Hindlimb muscle (tissue), 1 donor: ENCODE measurements around the gene TRNT1. TPM values are rescaled to one million over a fixed set of nuclear protein-coding genes. Genes with fewer than 3 reads are reported as not detected.

Source experiments
- DNase-seq: peaks from one replicate; pipeline ENCODE4 v3.0.0-alpha.2; 2013
- polyA plus RNA-seq: library from polyadenylated mRNA; unstranded; fragments of 120-200 nt; gene quantifications from one replicate; pipeline ENCODE4 v1.2.1, GENCODE V29; 2013; ENCODE audit not compliant: insufficient read length

TRNT1 gene
- polyA plus RNA-seq, 1 donor, result 15.9 TPM

DNA sequence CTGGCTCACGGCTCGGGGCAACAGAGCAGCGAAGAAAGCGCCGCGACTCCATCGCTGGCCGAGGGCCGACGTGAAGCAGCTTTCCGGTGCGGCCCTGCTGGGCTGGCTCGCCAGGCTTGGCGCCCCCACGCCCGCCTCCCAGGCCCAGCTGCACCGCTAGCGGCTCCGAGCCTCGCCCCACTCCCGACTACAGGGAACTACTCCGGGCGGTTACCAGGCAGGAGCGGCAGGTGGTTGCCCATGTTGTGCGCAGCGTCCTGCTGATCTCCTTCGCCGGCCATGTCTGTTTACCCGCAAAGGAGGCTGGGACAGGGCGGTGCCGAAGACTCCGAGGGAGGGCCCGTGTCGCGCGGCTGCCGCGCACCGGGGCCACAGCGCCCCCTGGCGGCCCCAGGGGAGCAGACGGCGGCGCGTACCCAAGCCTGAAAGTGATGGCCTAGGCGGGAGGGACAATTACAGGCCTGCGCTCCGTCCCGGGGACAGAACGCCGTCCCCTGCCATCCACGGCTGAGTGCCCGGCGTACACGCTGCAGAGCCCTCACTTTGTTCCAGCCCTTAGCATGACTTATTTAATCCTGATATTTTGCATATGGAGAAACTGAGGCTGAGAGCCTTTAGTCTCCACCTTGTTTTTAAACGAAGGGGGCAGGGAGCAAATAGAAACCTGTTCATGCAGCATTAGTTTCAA is 52.8 kb downstream of the TRNT1 start, which contains the start of gene CRBN:
Gene CRBN, minus strand, starts transcription at position 285 of the 688 bp plus-strand sequence. Its CDS starts 4 bp downstream, at position 281.
- peak; percentile 92 for DNase-seq

DNA sequence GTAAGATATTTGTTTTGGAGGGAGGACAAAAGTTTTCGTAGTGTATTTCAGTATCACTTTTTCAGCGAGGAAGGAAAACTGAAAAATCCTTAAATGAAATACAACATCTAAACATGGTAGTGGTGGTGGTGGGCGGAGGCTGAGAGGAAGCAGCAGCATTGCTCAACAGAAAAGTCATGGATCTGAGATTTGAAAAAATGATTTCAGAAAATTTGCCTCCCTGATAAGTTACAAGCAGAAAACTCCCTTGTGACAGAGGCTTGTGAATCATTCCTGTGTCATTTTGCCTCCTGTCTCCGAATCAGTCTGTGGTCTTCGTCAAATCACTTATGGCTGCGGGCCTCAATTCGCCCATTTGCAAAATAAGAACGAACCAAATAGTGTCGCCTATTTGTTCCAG is 53.7 kb downstream of the TRNT1 start:
- DNase-seq, result no peak

- DNase-seq, result no peak
Observed at GRCh38 chr3:3184876-3185275, 58.1 kb downstream of the TRNT1 start.

DNA sequence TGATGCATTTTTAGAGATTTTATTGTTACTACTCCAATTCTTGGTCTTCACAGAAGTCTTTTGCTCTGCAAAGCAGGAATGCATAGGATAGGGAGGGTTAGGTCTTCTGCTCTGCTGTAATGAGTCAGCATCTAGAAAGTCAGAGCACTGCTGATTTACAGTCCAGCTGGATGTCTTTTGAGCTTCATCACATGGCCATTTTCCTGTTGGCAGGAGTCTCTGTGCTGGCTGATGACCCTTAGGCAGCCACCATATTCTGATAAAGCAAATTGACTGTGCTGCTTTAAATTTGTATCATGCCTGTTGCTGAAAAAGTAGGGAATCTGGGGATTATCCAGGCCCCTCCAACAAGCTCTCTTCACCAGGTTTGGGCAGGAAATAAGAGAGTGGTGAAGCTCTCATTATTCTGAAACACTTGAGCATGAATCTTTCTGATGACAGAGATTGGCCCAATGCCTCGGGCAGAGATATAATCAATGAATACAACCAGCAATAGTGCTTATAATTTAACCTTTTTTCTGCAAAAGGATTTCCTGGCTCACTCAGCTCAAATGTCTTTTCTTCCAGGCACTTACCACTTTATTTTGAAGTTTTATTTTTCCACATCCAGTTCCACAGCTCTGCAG is 62.5 kb downstream of the TRNT1 start:
- DNase-seq, result no peak

DNA sequence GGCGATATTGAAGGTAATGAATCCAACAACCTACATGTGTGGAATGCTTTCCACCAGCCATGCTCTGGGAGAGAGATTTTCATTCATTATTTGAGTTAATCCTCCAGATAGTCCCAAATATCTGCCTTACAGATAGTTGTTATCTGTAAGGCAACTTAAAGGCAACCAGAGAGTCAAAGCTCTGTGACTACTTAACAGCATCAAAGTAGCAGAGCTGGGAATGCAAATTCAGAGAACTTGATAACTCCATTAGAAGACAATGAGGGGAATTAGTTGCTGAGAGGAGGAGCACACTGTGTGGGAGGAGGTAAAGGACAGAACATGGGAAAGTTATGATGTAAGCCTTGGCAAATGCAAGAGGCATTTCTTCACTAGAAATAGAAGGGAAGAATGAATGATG is 63.2 kb downstream of the TRNT1 start:
- DNase-seq, result no peak

DNA sequence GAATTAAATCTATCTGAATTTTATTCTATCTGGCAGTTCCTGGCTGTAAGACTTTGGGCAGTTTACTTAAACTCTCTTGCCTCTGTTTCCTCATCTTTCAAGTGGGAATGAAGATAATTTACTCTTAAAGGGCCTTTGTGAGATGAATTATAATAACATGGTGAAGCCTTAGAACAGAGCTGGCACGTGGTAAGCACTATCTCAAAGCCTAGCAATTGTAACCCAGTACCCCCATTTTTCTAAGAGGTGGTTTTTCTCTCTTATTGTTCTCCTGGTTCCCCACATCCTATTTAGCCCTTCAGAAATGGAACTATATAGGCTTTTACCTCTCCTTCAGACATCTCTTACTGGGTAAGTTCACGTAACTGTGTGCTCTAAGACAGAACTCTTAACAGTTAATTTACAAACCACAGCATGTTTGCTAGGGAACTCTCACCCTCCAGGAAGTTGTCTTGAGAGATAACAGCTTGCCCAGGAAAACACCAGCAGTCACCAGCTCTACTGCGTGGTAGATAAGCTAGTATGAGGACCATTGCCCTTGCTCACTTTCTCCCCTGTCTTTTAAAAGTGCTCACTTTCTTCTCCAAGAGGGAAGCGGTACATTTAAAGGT is 65.0 kb downstream of the TRNT1 start:
- no peak for DNase-seq

DNA sequence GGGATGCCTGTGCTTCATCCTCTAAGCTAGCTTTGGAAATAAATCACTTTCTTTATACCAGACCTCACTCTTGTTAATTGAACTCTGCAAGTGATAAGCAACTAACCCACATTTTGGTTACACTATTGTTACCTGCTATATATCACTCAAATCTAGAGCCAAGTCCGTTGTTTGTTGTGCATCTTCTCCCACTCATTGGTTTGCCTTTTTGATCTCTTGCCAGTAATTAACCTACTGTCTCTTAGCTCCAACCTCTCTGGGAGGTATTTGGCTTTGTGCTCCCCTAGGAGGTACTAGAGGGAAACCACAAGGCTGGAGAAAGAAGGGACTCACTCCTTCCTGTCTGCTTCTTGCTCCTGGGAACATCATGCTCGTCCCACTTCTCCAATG is 65.5 kb downstream of the TRNT1 start:
- DNase-seq, result no peak

DNA sequence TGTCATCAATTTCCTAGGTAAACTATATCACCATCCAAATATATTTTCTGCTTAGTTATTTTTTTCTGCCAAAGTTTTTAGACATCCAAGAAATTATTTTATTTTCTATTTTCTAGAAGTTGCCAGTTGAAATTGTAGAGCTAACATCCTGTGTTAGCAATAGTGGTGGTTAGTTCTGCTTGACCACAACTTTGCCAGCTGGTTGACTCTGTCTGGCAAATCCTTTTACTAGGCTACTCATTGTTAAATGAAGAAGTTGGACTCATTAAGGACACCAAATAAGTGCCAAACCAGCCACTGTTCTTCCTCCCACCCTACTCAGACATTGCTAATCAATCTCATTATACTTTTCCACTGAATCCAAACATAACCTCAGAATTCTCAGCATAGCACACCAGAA is 68.1 kb downstream of the TRNT1 start:
- no peak for DNase-seq

DNA sequence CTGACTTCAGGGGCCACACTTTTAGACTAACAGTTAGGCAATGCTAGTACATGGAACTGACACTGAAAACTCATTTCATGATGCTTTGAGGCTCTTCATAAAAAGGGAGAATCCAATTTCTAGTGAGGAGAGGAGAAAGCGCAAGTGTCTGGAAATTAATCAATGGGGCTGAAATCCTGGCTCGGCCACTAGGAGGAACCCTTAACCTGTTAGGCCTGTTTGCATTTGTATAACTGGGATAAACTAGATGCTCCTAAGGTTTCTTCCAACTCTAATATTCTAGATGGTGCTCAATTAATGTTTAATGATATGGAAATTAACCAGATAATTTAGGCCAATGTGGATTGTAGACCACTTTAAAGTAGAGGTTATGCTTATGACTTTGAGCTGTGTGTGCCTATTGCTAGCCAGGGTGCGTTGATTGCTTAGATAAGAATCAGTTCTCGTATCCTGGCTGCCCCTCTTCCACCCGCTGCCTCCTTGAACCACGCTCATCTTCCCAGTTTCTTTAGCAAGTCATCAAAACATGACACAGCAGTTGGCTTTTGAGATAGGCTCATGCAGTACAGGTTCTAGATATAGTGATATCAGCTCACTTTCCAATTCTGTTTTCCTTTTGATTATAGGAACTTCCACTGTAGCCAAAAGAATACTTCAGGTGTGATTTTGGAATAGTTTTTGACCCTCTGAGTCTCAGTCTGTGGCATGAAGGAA is 69.6 kb downstream of the TRNT1 start:
- no peak for DNase-seq

Other genes starting within 250 kb of the TRNT1 start
- not detected for gene IL5RA, start 16.6 kb upstream of the TRNT1 start, polyA plus RNA-seq
- gene CRBN, start 52.8 kb downstream of the TRNT1 start, polyA plus RNA-seq, result 35.2 TPM